ENCODE results near the gene LDLRAD2.
"Not testable (repeated sequence)": the region's sequence is repeated elsewhere in the genome, so short reads cannot be mapped to it uniquely, and the experiment has no call there.

LDLRAD2 gene

DNA sequence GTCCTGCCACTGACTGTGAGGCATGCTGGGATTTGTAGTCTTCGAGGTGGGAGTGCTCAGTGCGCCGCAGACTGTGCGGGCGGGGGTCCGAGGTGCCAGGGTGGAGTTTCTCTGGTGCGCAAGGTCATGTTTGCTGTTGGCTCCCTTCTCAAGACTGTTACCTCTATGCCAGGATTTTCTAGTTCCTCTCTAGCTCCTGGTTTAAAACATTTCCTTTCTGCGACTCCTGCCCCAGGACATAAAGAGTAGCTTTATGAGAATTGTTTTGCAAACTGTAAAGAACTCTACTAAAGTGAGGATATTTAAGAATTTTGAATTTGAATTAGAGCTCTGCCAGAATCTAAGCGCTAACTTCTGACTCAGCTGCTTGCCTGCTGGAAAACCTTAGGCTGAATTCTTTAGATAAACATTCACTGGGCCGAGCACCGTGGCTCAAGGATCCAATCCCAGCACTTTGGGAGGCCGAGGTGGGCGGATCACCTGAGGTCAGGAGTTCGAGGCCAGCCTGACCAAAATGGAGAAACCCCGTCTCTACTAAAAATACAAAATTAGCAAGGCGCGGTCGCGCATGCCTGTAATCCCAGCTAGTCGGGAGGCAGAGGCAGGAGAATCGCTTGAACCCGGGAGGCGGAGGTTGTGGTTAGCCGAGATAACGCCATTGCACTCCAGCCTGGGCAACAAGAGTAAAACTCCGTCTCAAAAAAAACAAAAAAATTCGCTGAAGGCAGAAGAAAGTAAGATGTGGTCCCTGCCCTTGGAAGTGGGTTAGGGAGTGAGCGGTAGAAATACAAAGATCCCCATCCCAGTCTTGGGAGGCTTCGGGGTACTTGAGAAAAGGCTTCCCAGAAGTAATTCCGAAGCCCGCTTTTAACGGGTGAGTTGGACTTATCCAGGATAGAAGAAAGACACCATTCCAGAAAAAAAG lies 28.1 kb upstream of the LDLRAD2 start:
- DNase-seq, result no peak

DNA sequence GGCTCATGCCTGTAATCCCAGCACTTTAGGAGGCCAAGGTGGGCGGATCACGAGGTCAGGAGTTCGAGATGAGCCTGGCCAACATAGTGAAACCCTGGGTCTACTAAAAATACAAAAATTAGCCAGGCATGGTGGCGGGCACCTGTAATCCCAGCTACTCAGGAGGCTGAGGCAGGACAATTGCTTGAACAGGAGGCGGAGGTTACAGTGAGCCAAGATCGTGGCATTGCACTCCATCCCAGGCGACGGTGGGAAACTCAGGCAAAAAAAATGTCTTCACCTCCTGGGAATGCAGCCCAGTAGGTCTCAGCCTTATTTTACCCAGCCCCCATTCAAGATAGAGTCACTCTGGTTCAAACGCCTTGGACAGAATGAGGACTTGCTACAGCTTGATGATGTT lies 26.3 kb upstream of the LDLRAD2 start:
- DNase-seq, result not testable (repeated sequence)

DNA sequence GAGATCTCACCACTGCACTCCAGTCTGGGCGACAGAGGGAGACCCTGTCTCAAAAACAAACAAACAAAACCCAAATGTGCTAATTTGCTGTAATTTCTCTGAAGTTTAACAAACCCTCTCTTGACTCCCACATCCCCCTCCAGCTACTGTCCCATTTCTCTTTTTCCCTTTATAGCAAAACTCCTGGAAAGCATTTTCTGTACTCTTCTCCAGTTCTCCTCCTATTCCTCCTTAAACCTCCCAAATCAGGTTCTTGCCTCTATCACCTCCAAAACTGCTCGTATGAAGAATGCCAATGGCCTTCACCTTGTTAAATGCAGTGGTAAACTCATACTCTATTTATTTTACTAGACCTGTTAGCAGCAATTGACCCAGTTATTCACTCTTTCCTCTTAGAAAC lies 25.4 kb upstream of the LDLRAD2 start:
- DNase-seq, result no peak

DNA sequence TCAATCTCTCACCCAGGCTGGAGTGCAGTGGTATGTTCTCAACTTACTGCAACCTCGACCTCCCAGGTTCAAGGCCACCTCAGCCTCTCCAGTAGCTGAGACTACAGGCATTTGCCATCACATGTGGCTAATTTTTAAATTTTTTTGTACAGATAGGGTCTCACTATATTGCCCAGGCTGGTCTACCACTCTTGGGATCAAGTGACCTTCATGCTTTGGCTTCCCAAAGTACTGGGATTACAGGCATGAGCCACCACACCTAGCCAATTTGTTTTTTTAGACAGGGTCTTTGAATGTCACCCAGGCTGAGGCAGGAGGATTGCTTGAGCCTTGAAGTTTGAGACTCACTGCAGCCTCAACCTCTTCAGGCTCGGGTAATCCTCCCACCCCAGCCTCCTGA lies 19.0 kb upstream of the LDLRAD2 start:
- no peak for DNase-seq

DNA sequence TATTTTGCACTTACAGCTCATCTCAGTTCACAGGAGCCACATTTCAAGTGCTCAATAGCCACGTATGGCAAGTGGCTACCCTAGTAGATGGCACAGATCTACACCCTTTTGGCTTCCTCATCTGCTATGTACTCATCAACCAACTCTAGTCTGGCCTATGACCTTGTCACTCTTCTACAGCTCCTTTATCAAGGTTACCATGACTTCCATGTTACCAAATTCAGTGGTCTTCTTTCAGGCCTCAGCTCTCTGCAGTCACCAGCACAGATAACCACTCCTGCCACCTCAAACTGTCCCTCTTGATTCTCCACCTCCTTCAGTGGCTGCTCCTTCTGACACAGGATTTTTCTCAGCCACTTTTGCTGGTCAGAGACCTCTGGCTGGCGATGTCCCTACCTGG lies 17.4 kb upstream of the LDLRAD2 start:
- DNase-seq, result no peak

DNA sequence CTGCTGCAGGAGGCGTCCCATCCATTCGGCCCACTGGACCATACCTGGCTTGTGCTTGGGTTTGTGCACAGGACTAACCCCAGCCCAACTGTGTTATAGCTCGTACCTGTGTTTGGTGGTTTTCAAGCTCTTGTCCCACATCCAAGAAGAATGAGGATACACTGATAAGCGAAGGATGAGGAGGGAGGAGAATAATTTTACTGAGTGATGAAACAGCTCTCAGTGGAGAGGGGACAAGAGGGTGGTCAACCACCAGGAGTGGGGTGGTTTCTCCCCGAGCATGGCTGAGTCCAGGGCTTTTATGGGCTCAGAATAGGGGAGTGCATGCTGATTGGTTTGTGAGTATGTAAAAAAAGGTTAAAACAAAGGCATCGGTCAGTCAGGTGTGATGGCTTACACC lies 17.0 kb upstream of the LDLRAD2 start:
- no peak for DNase-seq

DNA sequence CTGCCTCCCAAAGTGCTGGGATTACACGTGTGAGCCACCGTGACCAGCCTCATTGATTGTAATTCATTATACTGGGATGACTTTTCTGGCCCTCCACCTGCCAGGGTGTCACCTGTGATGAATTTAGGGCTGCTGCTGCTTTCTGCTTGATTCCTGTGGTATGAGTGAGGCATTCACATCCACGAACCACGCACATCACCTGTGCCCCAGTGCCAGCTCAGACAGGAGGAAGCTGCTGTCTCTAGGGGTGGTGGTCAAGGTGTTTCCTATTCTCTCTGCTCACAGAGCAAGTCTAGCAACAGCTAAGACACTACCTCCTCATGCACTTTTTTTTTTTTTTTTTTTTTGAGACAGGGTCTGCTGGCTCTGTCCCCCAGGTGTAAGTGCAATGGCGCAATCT lies 12.3 kb upstream of the LDLRAD2 start:
- DNase-seq, result no peak

DNA sequence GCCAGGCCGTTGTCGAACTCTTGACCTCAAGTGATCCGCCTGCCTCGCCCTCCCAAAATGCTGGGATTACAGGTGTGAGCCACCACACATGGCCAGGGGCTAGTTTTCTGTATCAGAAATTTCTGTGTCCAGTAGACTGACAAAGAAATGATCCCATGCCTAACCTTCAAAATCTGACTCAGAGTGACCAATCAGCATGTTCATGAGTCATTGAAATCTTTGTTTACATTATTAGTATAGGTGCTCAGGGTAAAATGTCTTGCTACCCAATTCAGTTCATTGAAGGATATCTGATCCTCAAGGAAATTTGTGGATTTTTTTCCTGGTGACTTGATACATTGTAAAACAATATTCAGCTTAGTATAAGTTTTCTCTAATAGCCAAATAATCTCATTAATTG lies 11.0 kb upstream of the LDLRAD2 start:
- DNase-seq, result no peak

DNA sequence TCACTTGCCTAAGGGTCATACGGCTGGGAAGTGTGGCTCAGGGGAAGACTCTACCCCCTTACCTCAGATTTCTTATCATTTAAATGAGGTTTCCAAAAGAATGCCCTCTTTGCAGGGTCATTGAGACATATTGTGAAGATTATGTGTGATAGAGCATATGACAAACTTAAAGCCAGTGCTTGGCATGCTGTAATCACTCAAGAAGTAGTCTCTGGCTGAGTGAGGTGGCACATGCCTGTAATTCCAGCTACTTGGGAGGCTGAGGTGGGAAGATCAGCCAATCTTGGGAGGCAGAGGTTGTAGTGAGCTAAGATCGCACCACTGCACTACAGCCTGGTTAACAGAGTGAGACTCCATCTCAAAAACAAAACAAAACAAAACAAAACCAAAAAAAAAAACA lies 7.5 kb upstream of the LDLRAD2 start:
- DNase-seq, result no peak

DNA sequence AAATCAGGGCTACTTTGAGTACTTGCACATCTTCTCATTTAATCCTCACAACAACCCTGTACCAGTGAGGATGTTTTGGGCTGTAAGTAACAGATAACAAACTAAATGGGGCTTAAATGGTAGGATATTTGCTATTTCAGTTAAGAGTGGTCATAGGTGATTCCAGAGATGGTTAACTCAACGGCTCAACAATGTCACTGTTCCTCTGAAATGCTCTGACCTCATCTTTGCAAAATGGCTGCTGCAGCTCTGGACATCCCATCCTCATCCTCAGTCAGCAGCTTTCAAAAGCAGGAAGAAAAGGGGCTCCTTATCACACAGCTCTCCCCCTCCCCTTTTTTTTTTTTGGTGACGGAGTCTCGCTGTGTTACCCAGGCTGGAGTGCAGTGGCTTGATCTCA lies 1.5 kb downstream of the LDLRAD2 start:
- no peak for DNase-seq

DNA sequence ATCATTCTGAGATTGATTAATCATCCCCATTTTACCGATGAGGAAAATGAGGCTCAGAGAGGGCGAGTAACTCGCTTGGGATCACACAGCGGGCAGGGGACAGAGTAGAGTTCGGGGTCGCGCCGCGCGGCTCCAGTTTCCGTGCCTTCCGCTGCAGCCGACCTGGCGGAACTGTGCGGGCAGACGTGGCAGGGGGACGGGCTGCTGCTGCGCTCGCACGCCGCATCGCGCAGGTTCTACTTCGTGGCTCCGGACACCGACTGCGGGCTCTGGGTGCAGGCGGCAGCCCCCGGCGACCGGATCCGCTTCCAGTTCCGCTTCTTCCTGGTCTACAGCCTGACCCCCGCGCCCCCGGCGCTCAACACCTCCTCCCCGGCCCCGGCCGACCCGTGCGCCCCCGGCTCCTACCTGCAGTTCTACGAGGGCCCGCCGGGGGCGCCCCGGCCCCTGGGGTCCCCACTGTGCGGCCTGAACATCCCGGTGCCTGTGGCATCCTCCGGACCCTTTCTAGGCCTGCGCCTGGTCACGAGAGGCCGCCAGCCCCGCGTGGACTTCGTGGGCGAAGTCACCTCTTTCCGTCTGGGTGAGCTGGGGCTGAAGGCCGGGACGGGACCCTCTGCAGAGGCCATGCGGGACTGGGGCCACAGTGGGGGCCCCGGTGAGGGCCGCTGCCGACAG lies 2.3 kb downstream of the LDLRAD2 start:
- peak; percentile 4 for DNase-seq

DNA sequence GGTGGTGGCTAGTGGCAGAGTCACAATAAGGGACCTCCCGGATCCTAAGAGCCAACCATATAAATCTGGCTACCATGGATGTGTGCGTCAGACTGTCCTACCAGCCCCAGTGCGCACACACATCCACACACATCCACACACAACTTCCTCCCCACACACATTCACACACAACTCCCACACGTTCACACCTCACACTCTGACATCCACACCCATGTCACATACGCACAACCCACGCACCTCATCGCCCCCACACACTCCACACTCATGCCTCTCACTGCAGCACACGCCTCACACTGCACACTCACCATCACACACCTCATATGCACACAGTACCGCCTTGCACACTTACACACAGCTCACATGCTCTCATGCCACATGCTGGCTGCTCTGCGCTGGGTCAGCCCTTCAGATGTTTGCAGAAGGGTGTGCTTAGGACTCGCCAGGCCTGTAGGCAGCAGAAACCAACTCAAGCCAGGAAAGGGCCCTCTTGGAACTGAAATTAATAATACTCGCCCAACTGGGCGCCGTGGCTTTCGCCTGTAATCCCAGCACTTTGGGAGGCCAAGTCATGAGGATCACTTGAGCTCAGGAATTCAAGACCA lies 3.0 kb downstream of the LDLRAD2 start:
- DNase-seq, result no peak

DNA sequence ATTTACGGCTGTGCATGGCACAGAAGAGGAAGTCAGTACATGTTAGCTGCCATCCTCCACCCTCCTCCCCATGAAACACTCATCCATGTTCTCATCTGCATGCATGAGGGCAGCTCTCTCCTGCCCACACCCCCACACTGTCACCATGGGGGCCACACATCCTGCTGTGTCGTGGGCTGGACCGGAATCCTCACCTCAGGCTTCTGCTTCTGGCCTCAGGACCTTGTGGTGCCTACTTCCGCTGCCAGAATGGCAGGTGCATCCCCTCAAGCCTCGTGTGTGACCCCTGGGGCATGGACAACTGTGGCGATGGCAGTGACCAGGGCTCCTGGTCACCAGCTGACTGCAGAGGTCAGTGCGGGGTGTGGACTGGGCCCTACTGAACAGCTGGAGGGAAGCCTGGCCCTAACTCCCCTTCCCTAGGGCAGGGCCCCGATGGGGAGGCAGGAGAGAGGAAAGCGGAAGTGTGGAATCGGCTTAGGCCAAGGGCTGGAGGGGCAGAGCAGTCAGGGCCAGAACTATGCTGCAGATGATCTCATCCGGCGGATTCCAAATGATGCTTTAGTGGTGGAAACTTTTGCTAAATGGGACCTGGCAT lies 3.8 kb downstream of the LDLRAD2 start:
- DNase-seq, result no peak

DNA sequence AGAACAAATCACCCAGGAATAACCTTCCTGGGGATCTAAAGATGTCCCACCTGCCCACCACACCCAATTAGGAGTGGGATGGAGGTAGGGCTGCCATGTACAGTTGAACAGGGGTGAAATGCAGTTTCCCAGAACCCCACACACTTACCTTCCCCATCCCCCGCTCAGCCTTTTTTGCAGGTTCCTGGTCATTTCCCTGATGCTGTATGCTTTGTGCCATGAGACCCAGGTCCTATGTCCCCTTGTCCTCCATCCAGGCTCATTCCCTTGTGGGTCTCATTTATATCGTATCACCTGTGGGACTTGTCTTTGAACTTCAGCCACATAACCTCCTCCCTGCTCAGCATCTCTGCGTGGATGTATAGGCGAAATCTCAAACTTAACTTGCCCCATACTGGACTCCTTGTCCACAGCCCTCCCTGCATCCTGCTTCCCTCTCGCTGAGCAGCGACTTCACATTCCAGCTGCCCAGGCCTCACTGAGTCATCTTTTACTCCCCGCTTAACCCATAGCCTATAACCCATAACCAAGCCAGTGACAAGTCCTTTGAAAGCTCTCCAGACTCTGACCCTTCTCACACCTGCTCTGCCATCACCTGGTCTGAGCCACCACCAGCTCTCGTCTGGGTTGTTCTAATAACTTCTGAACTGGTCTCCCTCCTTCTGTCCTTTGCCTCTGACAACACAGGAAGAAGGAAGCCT lies 4.7 kb downstream of the LDLRAD2 start:
- DNase-seq, result no peak

DNA sequence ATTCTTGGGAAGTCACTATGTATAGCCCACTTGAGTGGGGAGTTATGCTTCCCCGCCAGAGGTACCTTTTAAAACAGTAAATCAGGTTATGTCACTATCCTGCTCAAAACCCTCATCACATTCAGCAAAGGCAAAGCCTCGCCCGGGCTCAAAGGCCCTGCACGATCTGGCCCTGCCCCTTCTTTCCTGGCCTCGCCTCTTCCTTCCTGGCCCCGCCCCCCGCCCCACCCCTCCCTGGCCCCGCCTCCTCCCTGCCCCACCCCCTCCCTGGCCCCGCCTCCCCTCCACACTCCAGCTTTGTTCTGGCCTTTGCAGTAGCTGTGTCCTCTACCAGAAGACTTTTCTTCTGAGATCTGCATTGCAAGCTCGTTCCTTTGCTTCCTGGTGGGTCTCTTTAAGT lies 6.6 kb downstream of the LDLRAD2 start:
- DNase-seq, result no peak

DNA sequence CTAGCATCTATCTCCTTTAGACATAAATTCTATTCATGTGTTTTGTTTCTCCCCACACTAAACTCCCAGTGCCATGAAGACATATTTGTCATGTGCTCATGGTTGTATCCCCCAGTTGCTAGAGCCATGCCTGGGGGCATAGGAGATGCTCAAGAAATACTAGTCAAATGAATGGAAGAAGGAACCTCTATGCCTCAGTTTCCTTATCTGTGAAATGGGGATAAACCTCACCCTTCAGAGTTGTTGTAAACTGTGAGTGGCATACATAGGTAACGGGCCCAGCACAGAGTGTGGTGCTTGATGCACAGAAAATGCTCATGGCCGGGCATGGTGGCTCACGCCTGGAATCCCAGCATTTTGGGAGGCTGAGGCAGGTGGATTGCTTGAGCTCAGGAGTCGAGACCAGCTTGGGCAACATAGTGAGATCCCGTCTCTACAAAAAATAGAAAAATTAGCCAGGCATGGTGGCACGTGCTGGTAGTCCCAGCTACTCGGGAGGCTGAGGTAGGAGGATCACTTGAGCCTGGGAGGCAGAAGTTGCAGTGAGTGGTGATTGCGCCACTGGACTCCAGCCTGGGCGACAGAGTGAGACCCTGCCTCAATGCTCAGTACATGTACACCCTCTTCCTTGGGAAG lies 8.7 kb downstream of the LDLRAD2 start:
- DNase-seq, result no peak

DNA sequence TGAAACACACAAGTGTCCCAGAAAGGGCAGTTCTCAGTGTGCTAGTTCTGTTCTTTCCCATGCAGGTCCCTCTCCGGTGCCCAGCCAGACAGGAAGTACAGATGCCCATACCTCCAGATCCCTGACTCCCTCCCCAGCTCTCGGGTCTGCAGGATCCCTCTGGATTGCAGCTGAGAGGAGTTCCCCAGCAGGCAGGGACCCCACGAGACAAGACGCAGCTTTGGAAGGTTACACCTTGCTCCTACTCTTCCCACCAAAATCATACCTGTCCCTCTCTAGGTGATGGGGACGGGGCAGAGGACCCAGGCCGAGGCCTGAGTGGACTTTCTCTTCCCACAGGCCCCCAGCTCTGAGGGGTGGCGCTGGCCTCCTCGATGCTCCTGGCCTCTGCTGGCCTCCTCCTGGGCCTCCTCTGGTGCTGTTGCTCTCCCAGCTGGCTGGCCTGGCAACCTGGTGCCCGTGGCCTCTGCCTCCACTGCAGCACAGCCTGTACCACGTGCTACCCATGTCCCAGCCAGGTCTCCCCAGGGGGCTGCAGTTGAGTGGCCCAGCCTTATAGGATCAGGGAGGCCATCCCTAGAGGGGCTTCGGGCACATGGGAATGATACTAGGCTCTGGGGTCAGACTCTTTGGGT lies 9.4 kb downstream of the LDLRAD2 start:
- no peak for DNase-seq

DNA sequence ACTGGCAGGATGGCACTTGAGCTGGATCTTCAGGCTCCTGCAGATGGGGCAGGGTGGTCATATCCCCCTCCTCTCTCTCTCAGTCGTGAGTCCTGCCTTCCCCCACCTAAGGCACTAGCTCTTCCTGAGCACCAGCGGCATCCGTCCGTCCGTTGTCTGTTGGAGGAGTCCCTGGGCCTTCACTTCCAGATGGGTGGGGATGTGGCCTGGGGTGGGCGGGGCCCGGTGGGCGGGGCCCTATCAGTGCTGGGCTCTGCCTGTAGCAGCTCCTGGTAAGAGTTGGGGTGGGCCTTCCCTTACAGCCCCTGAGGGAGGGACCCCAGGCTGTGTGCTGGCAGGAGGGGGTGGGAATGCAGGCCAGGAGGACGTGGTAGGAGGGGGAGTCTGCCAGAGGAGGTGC lies 10.3 kb downstream of the LDLRAD2 start:
- no peak for DNase-seq

DNA sequence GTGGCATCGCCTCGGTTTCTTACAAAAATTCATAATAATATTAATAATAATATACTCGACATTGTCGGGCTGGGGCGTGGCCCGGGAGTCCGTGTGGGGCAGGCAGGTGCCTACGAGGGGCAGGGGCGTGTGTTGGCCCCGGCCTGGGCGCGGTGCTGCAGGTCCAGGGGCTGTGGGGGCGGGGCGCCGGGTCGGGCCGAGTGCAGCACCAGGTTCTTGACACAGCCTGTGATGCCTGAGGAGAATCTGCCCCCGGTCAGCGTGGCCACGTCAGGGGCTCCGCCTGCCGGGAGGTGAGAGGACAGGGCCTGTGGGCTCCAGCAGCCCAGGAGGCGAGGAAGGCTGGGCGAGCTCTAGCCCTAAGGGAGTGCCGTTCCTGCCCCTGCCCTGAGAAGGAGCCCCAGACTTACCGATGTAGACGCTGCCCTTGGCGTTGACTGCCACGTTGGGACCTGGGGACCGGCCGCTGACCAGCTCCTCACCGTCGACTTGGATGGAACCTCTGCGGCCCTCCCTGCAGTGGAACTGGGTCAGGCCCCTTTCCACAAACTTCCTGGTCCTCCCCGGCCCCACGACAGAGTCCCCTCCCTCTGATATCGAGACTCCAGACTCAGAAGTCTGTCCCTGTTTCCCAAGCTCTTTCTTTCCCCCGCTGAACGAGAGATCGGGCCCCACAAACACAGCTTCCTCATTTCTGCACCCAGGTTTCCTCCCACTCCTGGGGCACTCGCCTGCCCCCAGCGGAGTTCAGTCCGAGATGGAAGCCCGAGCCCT lies 11.3 kb downstream of the LDLRAD2 start:
- DNase-seq, result no peak

DNA sequence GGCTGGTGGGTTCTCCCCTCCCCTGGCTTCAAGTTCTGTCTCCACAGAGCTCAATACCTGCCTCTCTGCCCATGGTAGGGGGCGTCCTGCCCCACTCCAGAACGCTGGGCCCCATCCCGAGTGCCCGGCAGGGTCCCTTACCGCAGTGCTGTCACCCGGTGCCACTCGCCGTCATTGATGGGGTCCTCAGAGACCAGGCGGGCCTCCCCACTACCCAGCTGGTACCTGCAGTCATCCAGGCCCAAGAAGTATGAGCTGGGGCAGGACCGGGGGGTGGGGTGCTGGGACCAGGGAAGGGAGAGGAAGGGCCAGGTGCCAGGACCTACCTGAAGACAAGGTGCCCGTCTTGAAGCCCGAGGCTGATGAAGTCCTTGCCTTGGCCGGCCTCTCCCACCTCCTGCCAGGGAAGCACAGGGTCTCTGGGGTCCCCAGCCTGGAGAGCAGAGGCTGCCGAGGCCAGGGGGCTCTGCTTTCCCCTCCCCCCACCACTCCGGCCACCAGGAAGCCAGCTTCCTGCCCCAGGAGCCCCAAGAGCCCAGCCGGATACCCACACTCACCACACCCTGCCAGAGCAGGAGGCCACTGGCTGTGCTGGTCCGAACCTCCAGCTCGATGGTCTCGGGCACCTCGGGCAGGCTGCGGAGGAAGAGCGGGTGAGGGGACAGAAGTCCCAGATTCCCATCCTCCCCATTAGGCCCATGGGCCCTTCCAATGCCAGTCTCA lies 12.1 kb downstream of the LDLRAD2 start:
- DNase-seq, result no peak
